DOHH2 (cell line): Measurements from ENCODE around the gene SETD3.

Source experiments
- H3F3A ChIP-seq: fragments of 200-600 bp; sonication (generic), shearing (Covaris generic); 2 replicates; pipeline ENCODE4 v1.6.0; 2016; ENCODE audit warnings: antibody characterized with exemption, mild to moderate bottlenecking; ENCODE audit not compliant: control insufficient read depth, insufficient read depth
- H3K27ac ChIP-seq: fragments of 200-600 bp; sonication (generic); 2 replicates; pipeline ENCODE4 v1.5.1; 2014; ENCODE audit warnings: low read depth, mild to moderate bottlenecking, low read length, moderate library complexity
- H3K27me3 ChIP-seq: fragments of 200-600 bp; sonication (generic); 2 replicates; pipeline ENCODE4 v1.6.1; 2014; ENCODE audit warnings: mild to moderate bottlenecking, low read length, mixed read lengths; ENCODE audit not compliant: control insufficient read depth
- H3K36me3 ChIP-seq: fragments of 200-600 bp; sonication (generic); 2 replicates; pipeline ENCODE4 v1.6.1; 2014; ENCODE audit warnings: mild to moderate bottlenecking, low read length, moderate library complexity, mixed read lengths; ENCODE audit not compliant: control insufficient read depth
- H3K4me1 ChIP-seq: fragments of 200-600 bp; sonication (generic); 2 replicates; pipeline ENCODE4 v1.6.1; 2014; ENCODE audit warnings: mild to moderate bottlenecking, low read length, mixed read lengths; ENCODE audit not compliant: control insufficient read depth
- H3K4me2 ChIP-seq: fragments of 200-600 bp; sonication (generic); 2 replicates; pipeline ENCODE4 v1.6.0; 2014; ENCODE audit warnings: mild to moderate bottlenecking, low read length, moderate library complexity
- H3K4me3 ChIP-seq: fragments of 200-600 bp; sonication (generic); 2 replicates; pipeline ENCODE4 v1.5.1; 2014; ENCODE audit warnings: mild to moderate bottlenecking, low read length, mixed read lengths
- H3K79me2 ChIP-seq: fragments of 200-600 bp; sonication (generic); 2 replicates; pipeline ENCODE4 v1.6.1; 2014; ENCODE audit warnings: mild to moderate bottlenecking, low read length, mixed read lengths; ENCODE audit not compliant: control insufficient read depth
- H3K9me2 ChIP-seq: fragments of 200-600 bp; sonication (generic); replicated peaks from 2 replicates; pipeline ENCODE4 v1.6.1; 2014; ENCODE audit warnings: mild to moderate bottlenecking, low read length, mixed read lengths; ENCODE audit not compliant: control insufficient read depth
- H3K9me3 ChIP-seq: fragments of 200-600 bp; sonication (generic); 2 replicates; pipeline ENCODE4 v1.6.1; 2014; ENCODE audit warnings: antibody characterized with exemption, low read length, mixed read lengths; ENCODE audit not compliant: control insufficient read depth, insufficient read depth
- H4K20me1 ChIP-seq: fragments of 200-600 bp; sonication (generic); 2 replicates; pipeline ENCODE4 v1.6.0; 2014; ENCODE audit warnings: low read depth, mild to moderate bottlenecking, antibody characterized with exemption, low read length, moderate library complexity; ENCODE audit not compliant: control insufficient read depth, insufficient read depth
- EZH2phosphoT487 ChIP-seq: fragments of 200-600 bp; sonication (generic); IDR thresholded peaks from 2 replicates; pipeline ENCODE4 v1.6.1; 2017; ENCODE audit warnings: borderline replicate concordance, mild to moderate bottlenecking, antibody characterized with exemption, low read length, moderate library complexity, mixed read lengths
- TF ChIP-seq, protein P1 (sequence below): fragments of 200-600 bp; sonication (generic); IDR thresholded peaks from one replicate; pipeline ENCODE4 v1.5.1; 2014; ENCODE audit warnings: antibody characterized with exemption, mild to moderate bottlenecking, low read depth, low read length; ENCODE audit not compliant: poor library complexity, severe bottlenecking

Gene SETD3

DNA sequence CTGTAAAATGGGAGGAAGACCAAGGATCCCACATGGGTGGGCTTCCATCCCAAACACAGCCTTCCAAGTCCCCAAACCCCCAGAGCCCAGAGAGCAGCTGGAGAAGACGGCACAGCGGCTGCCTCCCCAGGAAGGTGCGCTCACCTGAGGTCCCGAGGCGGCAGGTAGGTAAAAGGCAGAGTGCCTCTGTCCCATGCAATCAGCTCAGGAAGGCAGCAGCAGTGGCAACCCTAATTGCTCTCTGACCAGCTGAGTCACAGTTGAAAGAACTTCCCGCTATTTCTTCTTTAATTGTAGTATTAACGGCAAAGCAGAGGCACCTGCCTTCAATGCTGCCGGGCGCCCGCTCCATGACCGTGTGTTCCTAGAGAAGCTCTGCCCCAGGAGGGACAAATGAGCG lies 117.6 kb downstream of the SETD3 start:
- Histone ChIP-seq H3K27ac (no peak overlapping the region), H3K27me3 (no peaks in the 10 kb centered on the region), H3K36me3 (no peaks in the 10 kb centered on the region), H4K20me1 (no peaks in the 10 kb centered on the region), H3K4me3 (no peak overlapping the region), H3K9me2 (no peaks in the 10 kb centered on the region), H3K4me2 (no peak overlapping the region), H3F3A (no peaks in the 10 kb centered on the region), H3K79me2 (no peaks in the 10 kb centered on the region), H3K9me3 (no peaks in the 10 kb centered on the region), H3K4me1 (no peaks in the 10 kb centered on the region)
- TF ChIP-seq, protein P1, sequence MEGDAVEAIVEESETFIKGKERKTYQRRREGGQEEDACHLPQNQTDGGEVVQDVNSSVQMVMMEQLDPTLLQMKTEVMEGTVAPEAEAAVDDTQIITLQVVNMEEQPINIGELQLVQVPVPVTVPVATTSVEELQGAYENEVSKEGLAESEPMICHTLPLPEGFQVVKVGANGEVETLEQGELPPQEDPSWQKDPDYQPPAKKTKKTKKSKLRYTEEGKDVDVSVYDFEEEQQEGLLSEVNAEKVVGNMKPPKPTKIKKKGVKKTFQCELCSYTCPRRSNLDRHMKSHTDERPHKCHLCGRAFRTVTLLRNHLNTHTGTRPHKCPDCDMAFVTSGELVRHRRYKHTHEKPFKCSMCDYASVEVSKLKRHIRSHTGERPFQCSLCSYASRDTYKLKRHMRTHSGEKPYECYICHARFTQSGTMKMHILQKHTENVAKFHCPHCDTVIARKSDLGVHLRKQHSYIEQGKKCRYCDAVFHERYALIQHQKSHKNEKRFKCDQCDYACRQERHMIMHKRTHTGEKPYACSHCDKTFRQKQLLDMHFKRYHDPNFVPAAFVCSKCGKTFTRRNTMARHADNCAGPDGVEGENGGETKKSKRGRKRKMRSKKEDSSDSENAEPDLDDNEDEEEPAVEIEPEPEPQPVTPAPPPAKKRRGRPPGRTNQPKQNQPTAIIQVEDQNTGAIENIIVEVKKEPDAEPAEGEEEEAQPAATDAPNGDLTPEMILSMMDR = no peak

- Histone ChIP-seq H3K4me2 (no peak overlapping the region), H3K36me3 (no peaks in the 10 kb centered on the region), H4K20me1 (no peaks in the 10 kb centered on the region), H3K79me2 (no peaks in the 10 kb centered on the region), H3K9me2 (no peaks in the 10 kb centered on the region), H3K9me3 (no peaks in the 10 kb centered on the region), H3K4me1 (no peaks in the 10 kb centered on the region), H3F3A (no peaks in the 10 kb centered on the region), H3K4me3 (no peak overlapping the region), H3K27ac (no peak overlapping the region), H3K27me3 (no peaks in the 10 kb centered on the region)
- TF ChIP-seq, protein P1 = no peak
- TF ChIP-seq EZH2phosphoT487 = no peak
These were observed 119.0 kb downstream of the SETD3 start for GRCh38 chr14:99361596-99362215.

DNA sequence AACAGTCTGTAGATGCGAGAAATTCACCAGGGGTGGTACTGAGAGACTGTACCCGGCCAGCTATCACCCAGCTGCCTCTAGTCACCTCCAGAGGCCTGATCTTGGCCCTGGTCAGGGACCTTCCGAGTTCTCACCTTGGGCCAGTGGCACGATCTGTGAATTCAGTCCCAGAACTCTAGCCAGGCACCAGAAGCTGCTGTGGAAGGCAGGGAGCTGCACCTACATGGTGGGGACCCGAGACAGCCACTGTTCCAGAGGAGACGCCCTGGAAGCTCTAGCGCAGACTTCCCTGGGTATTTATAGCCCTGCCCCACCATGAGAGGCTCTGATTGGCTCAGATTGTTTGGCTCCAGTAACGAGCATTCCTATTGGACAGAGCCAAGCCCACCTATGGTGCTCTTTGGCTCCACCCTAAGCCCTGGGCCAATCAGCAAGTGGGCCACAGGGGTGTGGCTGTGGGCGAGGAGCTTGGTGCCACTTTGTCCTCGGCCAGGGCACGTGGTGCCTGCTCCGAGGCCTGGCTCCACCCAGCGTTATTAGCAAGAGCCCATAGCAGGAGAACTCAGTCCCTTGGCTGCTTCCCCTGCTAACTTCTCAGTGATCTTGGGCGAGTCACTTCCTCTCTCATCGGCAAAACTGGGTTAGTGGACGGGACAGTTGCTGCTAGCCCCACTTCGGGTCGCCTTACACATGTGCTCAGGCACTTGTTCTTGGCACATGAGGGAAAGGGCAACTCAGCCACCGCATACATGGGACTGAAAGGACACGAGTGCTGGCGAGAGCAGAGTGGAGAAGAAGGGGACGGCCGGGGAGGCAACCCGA lies 119.7 kb downstream of the SETD3 start:
- Histone ChIP-seq H3K27me3 (no peaks in the 10 kb centered on the region), H3K4me2 (no peak overlapping the region), H3F3A (no peaks in the 10 kb centered on the region)

More for the DNA sequence above, 119.7 kb downstream of the SETD3 start:
- Histone ChIP-seq H3K9me3 (no peaks in the 10 kb centered on the region), H3K79me2 (no peaks in the 10 kb centered on the region), H3K9me2 (no peaks in the 10 kb centered on the region), H4K20me1 (no peaks in the 10 kb centered on the region), H3K4me3 (no peak overlapping the region), H3K4me1 (no peaks in the 10 kb centered on the region), H3K27ac (no peak overlapping the region), H3K36me3 (no peaks in the 10 kb centered on the region)
- TF ChIP-seq, protein P1 = no peak
- TF ChIP-seq EZH2phosphoT487 = no peak
